T-helper 2 cell (primary cell): ENCODE results near the gene ZNF708.
"Not testable (repeated sequence)": the region's sequence is repeated elsewhere in the genome, so short reads cannot be mapped to it uniquely, and the experiment has no call there.

Experiments
- DNase-seq, 5 experiments: peaks; one replicate each; pipeline versions ENCODE4 v3.0.0 to v3.0.0-alpha.2; 2012 to 2022

The ZNF708 gene

GRCh38 chr19:21259421-21260124 lies 69.6 kb downstream of the ZNF708 start:
- not testable (repeated sequence) for DNase-seq

GRCh38 chr19:21256722-21257121 lies 72.5 kb downstream of the ZNF708 start:
- no peak for DNase-seq
